ENCODE measurements around the gene SLC25A13. TPM values are rescaled to one million over a fixed set of nuclear protein-coding genes. Genes with fewer than 3 reads are reported as not detected.

Gene SLC25A13
- total and polyA plus RNA-seq, 3 donors from 2014 or later = 13.2 to 49.1 (median 35.4) TPM

DNA sequence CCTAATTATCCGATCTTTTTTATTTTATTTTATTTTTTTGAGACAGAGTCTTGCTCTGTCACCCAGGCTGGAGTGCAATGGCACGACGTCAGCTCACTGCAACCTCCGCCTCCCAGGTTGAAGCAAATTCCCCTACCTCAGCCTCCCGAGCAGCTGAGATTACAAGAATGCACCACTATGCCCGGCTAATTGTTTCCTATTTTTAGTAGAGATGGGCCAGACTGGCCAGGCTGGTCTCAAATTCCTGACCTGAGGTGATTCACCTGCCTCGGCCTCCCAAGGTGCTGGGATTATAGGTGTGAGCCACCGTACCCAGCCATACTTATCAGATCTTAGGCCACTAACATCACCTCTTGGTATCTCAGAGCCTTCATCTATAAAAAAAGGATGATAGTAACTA lies 4.9 kb downstream of the SLC25A13 start:
- no peaks in the 10 kb centered on the region for H3K27me3 ChIP-seq
- TF ChIP-seq, protein P1, sequence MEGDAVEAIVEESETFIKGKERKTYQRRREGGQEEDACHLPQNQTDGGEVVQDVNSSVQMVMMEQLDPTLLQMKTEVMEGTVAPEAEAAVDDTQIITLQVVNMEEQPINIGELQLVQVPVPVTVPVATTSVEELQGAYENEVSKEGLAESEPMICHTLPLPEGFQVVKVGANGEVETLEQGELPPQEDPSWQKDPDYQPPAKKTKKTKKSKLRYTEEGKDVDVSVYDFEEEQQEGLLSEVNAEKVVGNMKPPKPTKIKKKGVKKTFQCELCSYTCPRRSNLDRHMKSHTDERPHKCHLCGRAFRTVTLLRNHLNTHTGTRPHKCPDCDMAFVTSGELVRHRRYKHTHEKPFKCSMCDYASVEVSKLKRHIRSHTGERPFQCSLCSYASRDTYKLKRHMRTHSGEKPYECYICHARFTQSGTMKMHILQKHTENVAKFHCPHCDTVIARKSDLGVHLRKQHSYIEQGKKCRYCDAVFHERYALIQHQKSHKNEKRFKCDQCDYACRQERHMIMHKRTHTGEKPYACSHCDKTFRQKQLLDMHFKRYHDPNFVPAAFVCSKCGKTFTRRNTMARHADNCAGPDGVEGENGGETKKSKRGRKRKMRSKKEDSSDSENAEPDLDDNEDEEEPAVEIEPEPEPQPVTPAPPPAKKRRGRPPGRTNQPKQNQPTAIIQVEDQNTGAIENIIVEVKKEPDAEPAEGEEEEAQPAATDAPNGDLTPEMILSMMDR (IDR thresholded peaks at IDR 0.05) = no peak
- TF ChIP-seq POLR2A (IDR thresholded peaks at IDR 0.05) = no peak
- WGBS, 2 donors = 93 to 96% methylated on average over 8 of the region's 8 CpGs
- H3K27ac ChIP-seq = no peak overlapping the region
- intact Hi-C loops (cut with DNase I; ENCODE audit: low total_unique reads) = no loop called here
- peaks cover 12% of the 10 kb centered on the region for H3K4me1 ChIP-seq
- no peak for DNase-seq
- H3K9me3 ChIP-seq = no peaks in the 10 kb centered on the region
- no peaks in the 10 kb centered on the region for H3K36me3 ChIP-seq (ENCODE audit: low read depth, missing control alignments)
- no peak overlapping the region for H3K4me3 ChIP-seq

DNA sequence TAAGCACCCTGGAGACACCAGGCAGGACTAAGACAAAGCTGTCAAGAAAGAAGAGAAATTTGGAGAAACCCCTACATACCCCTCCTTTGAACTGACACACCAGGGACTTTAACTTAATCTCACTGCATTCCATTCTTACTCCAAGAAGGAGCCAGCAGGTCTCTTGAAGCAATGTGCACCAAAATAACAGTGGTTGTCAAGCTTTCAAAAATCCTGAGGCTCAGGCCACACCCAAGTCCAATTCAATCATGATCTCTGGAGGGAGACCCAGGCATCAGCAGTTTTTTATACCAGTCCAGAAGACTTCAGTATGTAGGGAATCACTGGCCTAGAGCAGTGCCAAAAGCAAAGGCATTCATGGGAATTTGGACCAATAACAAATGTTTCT lies 6.8 kb downstream of the SLC25A13 start:
- DNase-seq = no peak
- TF ChIP-seq, protein P1 (IDR thresholded peaks at IDR 0.05) = no peak
- no peak for TF ChIP-seq POLR2A (IDR thresholded peaks at IDR 0.05)
- Histone ChIP-seq H3K36me3 (ENCODE audit: low read depth, missing control alignments) (no peaks in the 10 kb centered on the region), H3K27ac (no peak overlapping the region), H3K27me3 (no peaks in the 10 kb centered on the region), H3K9me3 (no peaks in the 10 kb centered on the region), H3K4me3 (no peak overlapping the region), H3K4me1 (peaks cover 3% of the 10 kb centered on the region)
- intact Hi-C loops (cut with DNase I; ENCODE audit: low total_unique reads) = no loop called here

DNA sequence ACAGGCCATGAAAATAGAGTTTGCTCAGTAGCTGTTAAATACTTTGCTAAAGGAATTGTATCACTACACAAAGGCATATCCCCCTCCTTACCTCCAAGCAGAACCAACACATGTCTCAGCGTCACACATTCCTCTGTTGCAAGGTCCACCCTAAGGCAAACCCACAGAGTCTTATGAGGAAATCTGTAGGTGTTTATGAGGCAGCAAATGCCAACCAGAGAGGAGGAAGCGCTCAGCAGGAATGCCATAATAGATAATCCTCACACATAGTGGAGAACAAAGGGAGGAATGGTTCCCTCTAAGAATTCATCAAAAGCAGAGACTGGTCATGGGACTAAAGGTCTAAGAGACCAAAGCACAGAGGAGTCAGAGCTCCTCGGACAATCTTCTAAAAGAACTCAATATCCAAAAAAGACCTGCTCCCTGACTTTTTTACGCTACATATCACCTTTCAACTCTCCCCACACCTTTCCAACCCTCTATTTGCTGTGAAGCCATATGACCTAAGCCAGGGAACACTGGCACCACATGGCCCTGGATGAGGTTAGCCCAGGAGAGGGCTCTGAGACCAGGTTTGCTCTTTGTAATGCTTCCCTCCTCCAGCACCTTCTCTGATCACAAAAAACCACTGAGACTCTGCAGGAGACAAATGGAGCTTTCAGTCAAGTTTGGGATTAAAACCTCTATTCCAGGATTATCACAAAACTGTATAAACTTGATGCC lies 7.3 kb downstream of the SLC25A13 start:
- intact Hi-C loops (cut with DNase I; ENCODE audit: low total_unique reads) = no loop called here
- WGBS, 2 donors = 86 to 97% methylated on average over 4 of the region's 4 CpGs
- H3K27me3 ChIP-seq = no peaks in the 10 kb centered on the region

DNA sequence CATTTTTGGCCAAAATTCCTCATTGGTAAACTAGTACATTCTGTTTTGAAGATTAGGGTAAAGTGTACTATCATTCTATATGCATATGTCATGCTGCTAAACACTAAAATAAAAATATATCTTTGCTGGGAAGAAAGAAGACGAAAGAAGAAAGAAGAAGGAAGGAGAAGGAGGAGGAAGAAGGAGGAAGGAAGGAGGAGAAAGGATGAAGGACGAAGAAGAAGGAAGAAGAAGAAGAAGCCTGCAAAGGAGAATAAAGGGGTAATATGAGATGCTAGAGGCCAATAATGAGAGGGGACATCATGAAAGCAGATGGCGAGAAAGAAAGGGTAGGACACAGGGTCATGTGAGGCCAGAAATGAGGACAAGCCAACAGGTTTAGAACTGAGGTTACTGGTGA lies 8.0 kb downstream of the SLC25A13 start:
- Histone ChIP-seq H3K4me3 (no peak overlapping the region), H3K36me3 (ENCODE audit: low read depth, missing control alignments) (no peaks in the 10 kb centered on the region), H3K9me3 (no peaks in the 10 kb centered on the region), H3K27ac (no peak overlapping the region), H3K27me3 (no peaks in the 10 kb centered on the region), H3K4me1 (no peaks in the 10 kb centered on the region)
- intact Hi-C loops (cut with DNase I; ENCODE audit: low total_unique reads) = no loop called here
- no peak for DNase-seq
- TF ChIP-seq POLR2A (IDR thresholded peaks at IDR 0.05) = no peak
- TF ChIP-seq, protein P1 (IDR thresholded peaks at IDR 0.05) = no peak
- WGBS, 2 donors = 84 to 94% methylated on average over 3 of the region's 3 CpGs

More for the DNA sequence above, 7.3 kb downstream of the SLC25A13 start:
- TF ChIP-seq, protein P1 (IDR thresholded peaks at IDR 0.05) = no peak
- no peaks in the 10 kb centered on the region for H3K9me3 ChIP-seq
- H3K36me3 ChIP-seq (ENCODE audit: low read depth, missing control alignments) = no peaks in the 10 kb centered on the region
- no peak overlapping the region for H3K4me3 ChIP-seq
- H3K4me1 ChIP-seq = no peaks in the 10 kb centered on the region
- H3K27ac ChIP-seq = no peak overlapping the region
- no peak for DNase-seq

DNA sequence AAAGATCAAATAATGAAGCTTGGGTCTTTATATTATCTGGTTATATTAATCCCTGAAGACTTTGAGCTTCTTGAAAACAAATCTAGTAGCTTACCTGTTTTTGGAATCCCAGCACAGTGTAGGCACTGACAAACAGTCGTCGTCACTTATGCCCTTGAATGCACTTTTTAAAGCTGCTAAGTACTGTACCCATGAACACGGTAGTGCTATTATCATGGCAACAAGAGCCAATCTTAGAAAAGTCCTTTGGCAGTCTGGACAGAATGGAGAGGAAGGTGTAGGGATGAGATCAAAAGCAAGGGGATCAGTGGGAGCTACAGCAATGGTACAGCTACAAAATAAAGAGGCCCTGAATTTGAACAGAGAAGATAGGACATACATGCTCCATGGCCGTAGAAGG lies 9.4 kb downstream of the SLC25A13 start:
- Histone ChIP-seq H3K36me3 (ENCODE audit: low read depth, missing control alignments) (no peaks in the 10 kb centered on the region), H3K27ac (no peak overlapping the region), H3K27me3 (no peaks in the 10 kb centered on the region), H3K4me3 (no peak overlapping the region), H3K9me3 (no peaks in the 10 kb centered on the region), H3K4me1 (no peaks in the 10 kb centered on the region)
- WGBS, 2 donors = 94 to 95% methylated on average over 4 of the region's 4 CpGs
- intact Hi-C loops (cut with DNase I; ENCODE audit: low total_unique reads) = no loop called here
- no peak for DNase-seq
- TF ChIP-seq POLR2A (IDR thresholded peaks at IDR 0.05) = no peak
- TF ChIP-seq, protein P1 (IDR thresholded peaks at IDR 0.05) = no peak

Data from testis (tissue), 3 donors.